WTC11 (cell line): ENCODE measurements around the gene METTL1. TPM values are rescaled to one million over a fixed set of nuclear protein-coding genes. Genes with fewer than 3 reads are reported as not detected.
A peak's percentile ranks its signal among the peaks of the same experiment; 100 is the strongest.

Source experiments
- ATAC-seq: fragments of 200-7000 bp; cut with Tn5 transposase; 2 replicates; pipeline ENCODE4 v1.10.0; 2021; ENCODE audit warnings: mild to moderate bottlenecking, moderate library complexity
- CTCF ChIA-PET: fragments of 300-600 bp; sonication (Branson Sonifier 250); formaldehyde crosslinking; loops from one replicate; lab custom pipeline; 2021; ENCODE audit warnings: antibody characterized with exemption; lab: Charles Lee
- POLR2A ChIA-PET: fragments of 350-600 bp; sonication (Branson Sonifier 250); formaldehyde crosslinking; loops from one replicate; lab custom pipeline; 2021; ENCODE audit warnings: antibody characterized with exemption; lab: Charles Lee
- DNase-seq: peaks from one replicate; pipeline ENCODE4 v3.0.0; 2021; ENCODE audit warnings: low spot score
- H3K27ac Mint-ChIP-seq: 2 replicates; pipeline ENCODE4 v1.8.0; 2021; ENCODE audit warnings: mixed read lengths
- H3K27me3 Mint-ChIP-seq: 2 replicates; pipeline ENCODE4 v1.8.0; 2021; ENCODE audit warnings: low read depth, mild to moderate bottlenecking, moderate library complexity, mixed read lengths
- H3K36me3 Mint-ChIP-seq: 2 replicates; pipeline ENCODE4 v1.8.0; 2021; ENCODE audit warnings: mixed read lengths
- H3K4me1 Mint-ChIP-seq: 2 replicates; pipeline ENCODE4 v1.8.0; 2022; ENCODE audit warnings: mixed read lengths
- H3K4me3 Mint-ChIP-seq: 2 replicates; pipeline ENCODE4 v1.8.0; 2021; ENCODE audit warnings: mild to moderate bottlenecking, moderate library complexity, mixed read lengths
- H3K9me3 Mint-ChIP-seq: 2 replicates; pipeline ENCODE4 v1.8.0; 2021; ENCODE audit warnings: mixed read lengths
- AR ChIP-seq: fragments of 250-450 bp; sonication (Bioruptor Pico); IDR thresholded peaks from 2 replicates; pipeline ENCODE4 v1.9.0; 2021; ENCODE audit warnings: mild to moderate bottlenecking
- CREM ChIP-seq: sonication (generic); formaldehyde crosslinking; IDR thresholded peaks from 2 replicates; pipeline ENCODE4 v1.8.1; 2022; ENCODE audit warnings: mild to moderate bottlenecking, missing genetic modification reagents, moderate library complexity
- CTCF ChIP-seq: fragments of 200-600 bp; IDR thresholded peaks from 2 replicates; pipeline ENCODE4 v1.8.0; 2022; ENCODE audit warnings: antibody characterized with exemption
- ESRRA ChIP-seq: sonication (generic); formaldehyde crosslinking; IDR thresholded peaks from 2 replicates; pipeline ENCODE4 v1.8.1; 2022; ENCODE audit warnings: mild to moderate bottlenecking, missing genetic modification reagents, borderline replicate concordance
- ETV6 ChIP-seq: sonication (generic); formaldehyde crosslinking; IDR thresholded peaks from 2 replicates; pipeline ENCODE4 v1.8.1; 2022; ENCODE audit warnings: mild to moderate bottlenecking, missing genetic modification reagents
- FOXP1 ChIP-seq: sonication (generic); formaldehyde crosslinking; IDR thresholded peaks from 2 replicates; pipeline ENCODE4 v1.8.0; 2022; ENCODE audit warnings: missing genetic modification reagents, mild to moderate bottlenecking, moderate library complexity, borderline replicate concordance
- HMGXB4 ChIP-seq: sonication (generic); formaldehyde crosslinking; IDR thresholded peaks from 2 replicates; pipeline ENCODE4 v1.8.1; 2023; ENCODE audit warnings: mild to moderate bottlenecking, moderate library complexity, missing genetic modification reagents
- MAX ChIP-seq: sonication (generic); formaldehyde crosslinking; IDR thresholded peaks from 2 replicates; pipeline ENCODE4 v1.8.0; 2022; ENCODE audit warnings: mild to moderate bottlenecking, missing genetic modification reagents
- PRDM15 ChIP-seq: sonication (generic); formaldehyde crosslinking; IDR thresholded peaks from 2 replicates; pipeline ENCODE4 v1.8.0; 2022; ENCODE audit warnings: missing genetic modification reagents
- RORB ChIP-seq: fragments of 250-450 bp; sonication (Bioruptor Pico); IDR thresholded peaks from 2 replicates; pipeline ENCODE4 v1.9.0; 2021; ENCODE audit warnings: mild to moderate bottlenecking
- SOX15 ChIP-seq: fragments of 250-450 bp; sonication (Bioruptor Pico); IDR thresholded peaks from 2 replicates; pipeline ENCODE4 v1.9.0; 2021; ENCODE audit warnings: mild to moderate bottlenecking
- SP1 ChIP-seq: sonication (generic); formaldehyde crosslinking; conservative IDR thresholded peaks from 2 replicates; pipeline ENCODE4 v1.8.1; 2022; ENCODE audit warnings: missing genetic modification reagents
- ZNF232 ChIP-seq: sonication (generic); formaldehyde crosslinking; IDR thresholded peaks from 2 replicates; pipeline ENCODE4 v1.8.0; 2022; ENCODE audit warnings: mild to moderate bottlenecking, missing genetic modification reagents
- total RNA-seq: library from RNA; stranded (reverse); gene quantifications from 3 replicates; pipeline ENCODE4 v1.2.3, GENCODE V29; 2021
- TF ChIP-seq, protein P1 (sequence below): sonication (generic); formaldehyde crosslinking; IDR thresholded peaks from 2 replicates; pipeline ENCODE4 v1.8.0; 2022; ENCODE audit warnings: mild to moderate bottlenecking, missing genetic modification reagents
- TF ChIP-seq, protein P2 (sequence below): sonication (generic); formaldehyde crosslinking; IDR thresholded peaks from 2 replicates; pipeline ENCODE4 v1.8.1; 2023; ENCODE audit warnings: mild to moderate bottlenecking, missing genetic modification reagents, borderline replicate concordance

Gene METTL1
- total RNA-seq, 1 experiment from 2014 or later, result 25.5 TPM

GRCh38 chr12:57726151-57726883 is 45.6 kb downstream of the METTL1 start:
- H3K27ac Mint-ChIP-seq, result no peak overlapping the region
- H3K4me3 Mint-ChIP-seq, result peak overlapping the region; percentile 94
- H3K36me3 Mint-ChIP-seq, result no peaks in the 10 kb centered on the region
- CTCF ChIA-PET, result interaction anchor here (0.5 to 5.8 kb wide), 37 partner anchors 10 to 391 kb away, joined by 3 to 146 read pairs (median 5); partner anchors contain the start of genes AGAP2, ARHGEF25, ATP23 and B4GALNT1
- DNase-seq (peak; percentile 92), ATAC-seq (peak; percentile 89)
- peaks cover 15% of the 10 kb centered on the region for H3K4me1 Mint-ChIP-seq
- H3K27me3 Mint-ChIP-seq, result peaks cover 87% of the 10 kb centered on the region
- TF ChIP-seq ESRRA (CRISPR knock-in tag) (no peak), CTCF (peak; percentile 40; the same call in 1 of the 2 replicates), FOXP1 (no peak), HMGXB4 (CRISPR knock-in tag) (peak; percentile 56; the same call in 1 of the 2 replicates), ZNF232 (no peak), MAX (no peak), RORB (no peak), SOX15 (CRISPR knock-in tag) (no peak), AR (CRISPR knock-in tag) (no peak), ETV6 (CRISPR knock-in tag) (peak; percentile 73), SP1 (CRISPR knock-in tag) (peak; percentile 61; the same call in 1 of the 2 replicates), PRDM15 (CRISPR knock-in tag) (peak; percentile 11; the same call in 1 of the 2 replicates), CREM (0 out of 2 replicates have a peak, but pooled peaks have one; percentile 25)
- TF ChIP-seq, protein P1, sequence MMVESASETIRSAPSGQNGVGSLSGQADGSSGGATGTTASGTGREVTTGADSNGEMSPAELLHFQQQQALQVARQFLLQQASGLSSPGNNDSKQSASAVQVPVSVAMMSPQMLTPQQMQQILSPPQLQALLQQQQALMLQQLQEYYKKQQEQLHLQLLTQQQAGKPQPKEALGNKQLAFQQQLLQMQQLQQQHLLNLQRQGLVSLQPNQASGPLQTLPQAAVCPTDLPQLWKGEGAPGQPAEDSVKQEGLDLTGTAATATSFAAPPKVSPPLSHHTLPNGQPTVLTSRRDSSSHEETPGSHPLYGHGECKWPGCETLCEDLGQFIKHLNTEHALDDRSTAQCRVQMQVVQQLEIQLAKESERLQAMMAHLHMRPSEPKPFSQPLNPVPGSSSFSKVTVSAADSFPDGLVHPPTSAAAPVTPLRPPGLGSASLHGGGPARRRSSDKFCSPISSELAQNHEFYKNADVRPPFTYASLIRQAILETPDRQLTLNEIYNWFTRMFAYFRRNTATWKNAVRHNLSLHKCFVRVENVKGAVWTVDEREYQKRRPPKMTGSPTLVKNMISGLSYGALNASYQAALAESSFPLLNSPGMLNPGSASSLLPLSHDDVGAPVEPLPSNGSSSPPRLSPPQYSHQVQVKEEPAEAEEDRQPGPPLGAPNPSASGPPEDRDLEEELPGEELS, result no peak
- TF ChIP-seq, protein P2, sequence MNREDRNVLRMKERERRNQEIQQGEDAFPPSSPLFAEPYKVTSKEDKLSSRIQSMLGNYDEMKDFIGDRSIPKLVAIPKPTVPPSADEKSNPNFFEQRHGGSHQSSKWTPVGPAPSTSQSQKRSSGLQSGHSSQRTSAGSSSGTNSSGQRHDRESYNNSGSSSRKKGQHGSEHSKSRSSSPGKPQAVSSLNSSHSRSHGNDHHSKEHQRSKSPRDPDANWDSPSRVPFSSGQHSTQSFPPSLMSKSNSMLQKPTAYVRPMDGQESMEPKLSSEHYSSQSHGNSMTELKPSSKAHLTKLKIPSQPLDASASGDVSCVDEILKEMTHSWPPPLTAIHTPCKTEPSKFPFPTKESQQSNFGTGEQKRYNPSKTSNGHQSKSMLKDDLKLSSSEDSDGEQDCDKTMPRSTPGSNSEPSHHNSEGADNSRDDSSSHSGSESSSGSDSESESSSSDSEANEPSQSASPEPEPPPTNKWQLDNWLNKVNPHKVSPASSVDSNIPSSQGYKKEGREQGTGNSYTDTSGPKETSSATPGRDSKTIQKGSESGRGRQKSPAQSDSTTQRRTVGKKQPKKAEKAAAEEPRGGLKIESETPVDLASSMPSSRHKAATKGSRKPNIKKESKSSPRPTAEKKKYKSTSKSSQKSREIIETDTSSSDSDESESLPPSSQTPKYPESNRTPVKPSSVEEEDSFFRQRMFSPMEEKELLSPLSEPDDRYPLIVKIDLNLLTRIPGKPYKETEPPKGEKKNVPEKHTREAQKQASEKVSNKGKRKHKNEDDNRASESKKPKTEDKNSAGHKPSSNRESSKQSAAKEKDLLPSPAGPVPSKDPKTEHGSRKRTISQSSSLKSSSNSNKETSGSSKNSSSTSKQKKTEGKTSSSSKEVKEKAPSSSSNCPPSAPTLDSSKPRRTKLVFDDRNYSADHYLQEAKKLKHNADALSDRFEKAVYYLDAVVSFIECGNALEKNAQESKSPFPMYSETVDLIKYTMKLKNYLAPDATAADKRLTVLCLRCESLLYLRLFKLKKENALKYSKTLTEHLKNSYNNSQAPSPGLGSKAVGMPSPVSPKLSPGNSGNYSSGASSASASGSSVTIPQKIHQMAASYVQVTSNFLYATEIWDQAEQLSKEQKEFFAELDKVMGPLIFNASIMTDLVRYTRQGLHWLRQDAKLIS (CRISPR knock-in tag), result 0 out of 2 replicates have a peak, but pooled peaks have one; percentile 62
- H3K9me3 Mint-ChIP-seq, result no peaks in the 10 kb centered on the region
- POLR2A ChIA-PET, result interaction anchor here (0.7 to 1.1 kb wide), 3 partner anchors 9 to 11 kb away, joined by 3 to 6 read pairs (median 5); no protein-coding TSS in a partner anchor
